Measurements from ENCODE around the gene PHAX.
"Not testable (repeated sequence)": the region's sequence is repeated elsewhere in the genome, so short reads cannot be mapped to it uniquely, and the experiment has no call there.

Gene PHAX

GRCh38 chr5:126600631-126601511 is at the start of gene PHAX:
Gene PHAX, plus strand, starts transcription at chr5:126600947. Its CDS starts 16 bp downstream, at chr5:126600963.
- Mint-ChIP-seq H3K27ac (peak within 1 kb of the TSS; percentile 94), H3K27me3 (ENCODE audit: low read depth) (peaks cover 8% of the 10 kb centered on the region), H3K9me3 (no peaks in the 10 kb centered on the region), H3K4me3 (peak within 1 kb of the TSS; percentile 96), H3K4me1 (ENCODE audit: low read depth) (peaks cover 19% of the 10 kb centered on the region), H3K36me3 (ENCODE audit: low read depth) (peaks cover 15% of the 10 kb centered on the region)

- no peaks in the 10 kb centered on the region for H3K4me1 Mint-ChIP-seq (ENCODE audit: low read depth)
- H3K4me3 Mint-ChIP-seq: no peak overlapping the region
- H3K27ac Mint-ChIP-seq: no peak overlapping the region
- H3K27me3 Mint-ChIP-seq (ENCODE audit: low read depth): no peaks in the 10 kb centered on the region
- no peaks in the 10 kb centered on the region for H3K9me3 Mint-ChIP-seq
- H3K36me3 Mint-ChIP-seq (ENCODE audit: low read depth): no peaks in the 10 kb centered on the region
These were observed 48.1 kb upstream of the PHAX start for GRCh38 chr5:126552614-126553013.

- H3K27me3 Mint-ChIP-seq (ENCODE audit: low read depth); H3K4me1 Mint-ChIP-seq (ENCODE audit: low read depth); H3K36me3 Mint-ChIP-seq (ENCODE audit: low read depth); H3K9me3 Mint-ChIP-seq; H3K27ac Mint-ChIP-seq; H3K4me3 Mint-ChIP-seq: not testable (repeated sequence)
These were observed 45.6 kb upstream of the PHAX start for GRCh38 chr5:126555101-126555500.

- Mint-ChIP-seq H3K4me1 (ENCODE audit: low read depth) (no peaks in the 10 kb centered on the region), H3K36me3 (ENCODE audit: low read depth) (no peaks in the 10 kb centered on the region), H3K27ac (no peak overlapping the region), H3K4me3 (no peak overlapping the region), H3K9me3 (no peaks in the 10 kb centered on the region), H3K27me3 (ENCODE audit: low read depth) (no peaks in the 10 kb centered on the region)
These were observed 38.8 kb upstream of the PHAX start for GRCh38 chr5:126561908-126562307.

DNA sequence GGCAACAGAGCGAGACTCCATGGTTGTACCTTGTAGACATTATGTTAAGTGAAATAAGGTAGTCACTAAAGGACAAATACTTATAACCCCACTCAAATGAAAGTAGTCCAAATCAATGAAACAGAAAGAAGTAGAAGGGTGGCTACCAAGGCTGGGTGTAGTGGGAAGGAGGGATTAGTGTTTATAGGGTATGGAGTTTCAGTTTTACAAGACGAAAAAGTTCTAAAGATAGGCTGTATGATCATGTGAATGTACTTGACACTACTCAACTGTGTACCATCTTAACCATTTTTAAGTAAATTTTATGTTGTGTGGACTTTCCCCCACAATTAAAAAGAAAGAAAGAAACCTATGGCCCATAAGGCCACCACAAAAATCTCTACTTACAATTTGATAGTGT is 37.9 kb upstream of the PHAX start:
- Mint-ChIP-seq H3K36me3 (ENCODE audit: low read depth) (no peaks in the 10 kb centered on the region), H3K4me1 (ENCODE audit: low read depth) (no peaks in the 10 kb centered on the region), H3K27ac (no peak overlapping the region), H3K4me3 (no peak overlapping the region), H3K27me3 (ENCODE audit: low read depth) (no peaks in the 10 kb centered on the region), H3K9me3 (no peaks in the 10 kb centered on the region)

DNA sequence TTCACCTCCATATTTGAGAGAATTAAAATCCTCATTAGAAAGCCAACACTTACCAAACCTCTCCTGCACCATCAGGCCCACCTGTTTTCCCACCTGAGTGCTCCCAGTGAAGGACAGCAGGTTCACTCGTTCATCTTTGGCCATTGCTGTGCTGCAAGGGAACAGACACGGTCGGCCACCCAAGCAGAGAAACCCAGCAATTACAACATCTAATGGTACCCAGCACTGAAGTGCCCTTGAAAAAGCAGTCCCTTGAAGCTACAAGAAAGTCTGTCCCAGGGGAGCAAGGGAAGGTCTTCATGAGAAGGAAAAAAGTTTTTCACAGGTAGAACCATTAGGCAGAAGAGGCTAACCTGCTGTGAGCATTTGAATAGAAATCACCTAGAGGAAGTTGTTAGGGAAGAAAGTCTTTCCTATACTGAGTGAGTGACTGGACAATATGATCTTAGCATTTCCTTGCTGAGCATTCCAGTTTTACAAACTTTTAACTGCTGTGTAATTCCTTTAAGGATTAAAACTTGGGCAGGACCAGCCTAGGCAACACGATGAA is 32.5 kb upstream of the PHAX start:
- Mint-ChIP-seq H3K27me3 (ENCODE audit: low read depth) (no peaks in the 10 kb centered on the region), H3K4me3 (no peak overlapping the region), H3K36me3 (ENCODE audit: low read depth) (no peaks in the 10 kb centered on the region), H3K27ac (no peak overlapping the region), H3K4me1 (ENCODE audit: low read depth) (no peaks in the 10 kb centered on the region), H3K9me3 (no peaks in the 10 kb centered on the region)

GRCh38 chr5:126575644-126576043 is 25.1 kb upstream of the PHAX start:
- Mint-ChIP-seq H3K36me3 (ENCODE audit: low read depth) (no peaks in the 10 kb centered on the region), H3K9me3 (no peaks in the 10 kb centered on the region), H3K4me3 (no peak overlapping the region), H3K4me1 (ENCODE audit: low read depth) (no peaks in the 10 kb centered on the region), H3K27me3 (ENCODE audit: low read depth) (no peaks in the 10 kb centered on the region), H3K27ac (no peak overlapping the region)

- no peaks in the 10 kb centered on the region for H3K4me1 Mint-ChIP-seq (ENCODE audit: low read depth)
- H3K27me3 Mint-ChIP-seq (ENCODE audit: low read depth): no peaks in the 10 kb centered on the region
- H3K9me3 Mint-ChIP-seq: no peaks in the 10 kb centered on the region
- no peak overlapping the region for H3K27ac Mint-ChIP-seq
- no peak overlapping the region for H3K4me3 Mint-ChIP-seq
- no peaks in the 10 kb centered on the region for H3K36me3 Mint-ChIP-seq (ENCODE audit: low read depth)
These were observed 23.8 kb upstream of the PHAX start for GRCh38 chr5:126576974-126577373.

GRCh38 chr5:126577415-126577814 is 23.3 kb upstream of the PHAX start:
- H3K27ac Mint-ChIP-seq: no peak overlapping the region
- H3K4me3 Mint-ChIP-seq: no peak overlapping the region
- H3K27me3 Mint-ChIP-seq (ENCODE audit: low read depth): no peaks in the 10 kb centered on the region
- H3K9me3 Mint-ChIP-seq: no peaks in the 10 kb centered on the region
- no peaks in the 10 kb centered on the region for H3K4me1 Mint-ChIP-seq (ENCODE audit: low read depth)
- H3K36me3 Mint-ChIP-seq (ENCODE audit: low read depth): no peaks in the 10 kb centered on the region

DNA sequence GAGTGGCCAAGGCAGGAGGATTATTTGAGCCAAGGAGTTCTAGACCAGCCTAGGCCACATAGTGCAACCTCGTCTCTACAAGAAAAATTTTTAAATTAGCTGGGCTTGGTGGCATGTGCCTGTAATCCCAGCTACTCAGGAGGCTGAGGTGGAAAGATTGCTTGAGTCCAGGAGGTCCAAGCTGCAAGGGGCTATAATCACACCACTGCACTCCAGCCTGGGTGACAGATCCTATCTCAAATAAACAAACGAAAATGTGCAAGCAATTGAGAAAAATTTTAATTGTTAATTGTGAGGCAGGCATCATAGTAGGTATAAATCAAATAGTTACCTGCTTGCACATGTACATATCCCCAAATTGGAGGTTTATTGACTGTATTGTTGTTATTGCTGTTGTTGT is 21.0 kb upstream of the PHAX start:
- no peak overlapping the region for H3K27ac Mint-ChIP-seq
- H3K36me3 Mint-ChIP-seq (ENCODE audit: low read depth): no peaks in the 10 kb centered on the region
- no peak overlapping the region for H3K4me3 Mint-ChIP-seq
- H3K27me3 Mint-ChIP-seq (ENCODE audit: low read depth): no peaks in the 10 kb centered on the region
- H3K4me1 Mint-ChIP-seq (ENCODE audit: low read depth): no peaks in the 10 kb centered on the region
- no peaks in the 10 kb centered on the region for H3K9me3 Mint-ChIP-seq

- Mint-ChIP-seq H3K9me3 (no peaks in the 10 kb centered on the region), H3K27me3 (ENCODE audit: low read depth) (no peaks in the 10 kb centered on the region), H3K27ac (no peak overlapping the region), H3K36me3 (ENCODE audit: low read depth) (no peaks in the 10 kb centered on the region), H3K4me3 (no peak overlapping the region), H3K4me1 (ENCODE audit: low read depth) (no peaks in the 10 kb centered on the region)
These were observed 17.0 kb upstream of the PHAX start for GRCh38 chr5:126583761-126584160.

- no peaks in the 10 kb centered on the region for H3K9me3 Mint-ChIP-seq
- H3K4me3 Mint-ChIP-seq: no peak overlapping the region
- H3K27me3 Mint-ChIP-seq (ENCODE audit: low read depth): peaks cover 3% of the 10 kb centered on the region
- H3K27ac Mint-ChIP-seq: no peak overlapping the region
- H3K4me1 Mint-ChIP-seq (ENCODE audit: low read depth): no peaks in the 10 kb centered on the region
- no peaks in the 10 kb centered on the region for H3K36me3 Mint-ChIP-seq (ENCODE audit: low read depth)
These were observed 13.0 kb upstream of the PHAX start for GRCh38 chr5:126587551-126588390.

GRCh38 chr5:126589536-126590297 is 11.0 kb upstream of the PHAX start:
- peaks cover 6% of the 10 kb centered on the region for H3K4me1 Mint-ChIP-seq (ENCODE audit: low read depth)
- H3K36me3 Mint-ChIP-seq (ENCODE audit: low read depth): no peaks in the 10 kb centered on the region
- no peak overlapping the region for H3K27ac Mint-ChIP-seq
- H3K9me3 Mint-ChIP-seq: no peaks in the 10 kb centered on the region
- peaks cover 21% of the 10 kb centered on the region for H3K27me3 Mint-ChIP-seq (ENCODE audit: low read depth)
- H3K4me3 Mint-ChIP-seq: no peak overlapping the region

DNA sequence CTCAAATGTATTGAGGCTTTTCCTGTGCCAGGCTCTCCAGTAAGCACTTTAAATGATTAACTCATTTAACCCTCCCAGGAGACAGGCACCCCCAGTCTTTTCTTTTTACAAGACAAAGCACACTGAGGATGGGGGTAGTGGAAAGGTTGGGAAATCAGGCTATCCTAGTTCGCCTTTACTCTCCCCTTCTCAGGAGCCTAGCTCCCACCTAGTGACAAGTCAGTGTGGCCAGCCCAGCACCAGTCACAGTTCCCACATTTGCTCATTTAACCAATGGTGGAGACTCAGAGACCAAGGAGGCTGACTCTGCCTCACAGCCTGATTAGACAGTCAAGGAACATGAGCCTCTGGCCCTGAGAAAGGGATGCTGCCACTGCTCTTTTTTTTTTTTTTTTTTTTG is 9.2 kb upstream of the PHAX start:
- H3K27ac Mint-ChIP-seq: no peak overlapping the region
- H3K4me1 Mint-ChIP-seq (ENCODE audit: low read depth): peaks cover 9% of the 10 kb centered on the region
- peaks cover 31% of the 10 kb centered on the region for H3K27me3 Mint-ChIP-seq (ENCODE audit: low read depth)
- H3K4me3 Mint-ChIP-seq: no peak overlapping the region
- H3K9me3 Mint-ChIP-seq: no peaks in the 10 kb centered on the region
- no peaks in the 10 kb centered on the region for H3K36me3 Mint-ChIP-seq (ENCODE audit: low read depth)
